HL-60 (cell line): ENCODE results near the gene PADI2.

ENCODE experiments used
- POLR2AphosphoS5 ChIP-seq: IDR thresholded peaks from 2 replicates; pipeline ENCODE4 v1.6.1; 2012; ENCODE audit warnings: low read depth
- TF ChIP-seq, protein P1 (sequence below): IDR thresholded peaks from one replicate; pipeline ENCODE4 v1.5.1; 2011; ENCODE audit warnings: low read length, control low read depth, inconsistent platforms; ENCODE audit not compliant: insufficient read depth
- TF ChIP-seq, protein P2 (sequence below): IDR thresholded peaks from 2 replicates; pipeline ENCODE4 v1.6.1; 2012; ENCODE audit warnings: low read depth; ENCODE audit not compliant: insufficient replicate concordance

GRCh38 chr1:17078991-17079868, 40.0 kb downstream of the PADI2 start:
- TF ChIP-seq, protein P1, sequence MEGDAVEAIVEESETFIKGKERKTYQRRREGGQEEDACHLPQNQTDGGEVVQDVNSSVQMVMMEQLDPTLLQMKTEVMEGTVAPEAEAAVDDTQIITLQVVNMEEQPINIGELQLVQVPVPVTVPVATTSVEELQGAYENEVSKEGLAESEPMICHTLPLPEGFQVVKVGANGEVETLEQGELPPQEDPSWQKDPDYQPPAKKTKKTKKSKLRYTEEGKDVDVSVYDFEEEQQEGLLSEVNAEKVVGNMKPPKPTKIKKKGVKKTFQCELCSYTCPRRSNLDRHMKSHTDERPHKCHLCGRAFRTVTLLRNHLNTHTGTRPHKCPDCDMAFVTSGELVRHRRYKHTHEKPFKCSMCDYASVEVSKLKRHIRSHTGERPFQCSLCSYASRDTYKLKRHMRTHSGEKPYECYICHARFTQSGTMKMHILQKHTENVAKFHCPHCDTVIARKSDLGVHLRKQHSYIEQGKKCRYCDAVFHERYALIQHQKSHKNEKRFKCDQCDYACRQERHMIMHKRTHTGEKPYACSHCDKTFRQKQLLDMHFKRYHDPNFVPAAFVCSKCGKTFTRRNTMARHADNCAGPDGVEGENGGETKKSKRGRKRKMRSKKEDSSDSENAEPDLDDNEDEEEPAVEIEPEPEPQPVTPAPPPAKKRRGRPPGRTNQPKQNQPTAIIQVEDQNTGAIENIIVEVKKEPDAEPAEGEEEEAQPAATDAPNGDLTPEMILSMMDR = no peak
- no peak for TF ChIP-seq POLR2AphosphoS5
- TF ChIP-seq, protein P2, sequence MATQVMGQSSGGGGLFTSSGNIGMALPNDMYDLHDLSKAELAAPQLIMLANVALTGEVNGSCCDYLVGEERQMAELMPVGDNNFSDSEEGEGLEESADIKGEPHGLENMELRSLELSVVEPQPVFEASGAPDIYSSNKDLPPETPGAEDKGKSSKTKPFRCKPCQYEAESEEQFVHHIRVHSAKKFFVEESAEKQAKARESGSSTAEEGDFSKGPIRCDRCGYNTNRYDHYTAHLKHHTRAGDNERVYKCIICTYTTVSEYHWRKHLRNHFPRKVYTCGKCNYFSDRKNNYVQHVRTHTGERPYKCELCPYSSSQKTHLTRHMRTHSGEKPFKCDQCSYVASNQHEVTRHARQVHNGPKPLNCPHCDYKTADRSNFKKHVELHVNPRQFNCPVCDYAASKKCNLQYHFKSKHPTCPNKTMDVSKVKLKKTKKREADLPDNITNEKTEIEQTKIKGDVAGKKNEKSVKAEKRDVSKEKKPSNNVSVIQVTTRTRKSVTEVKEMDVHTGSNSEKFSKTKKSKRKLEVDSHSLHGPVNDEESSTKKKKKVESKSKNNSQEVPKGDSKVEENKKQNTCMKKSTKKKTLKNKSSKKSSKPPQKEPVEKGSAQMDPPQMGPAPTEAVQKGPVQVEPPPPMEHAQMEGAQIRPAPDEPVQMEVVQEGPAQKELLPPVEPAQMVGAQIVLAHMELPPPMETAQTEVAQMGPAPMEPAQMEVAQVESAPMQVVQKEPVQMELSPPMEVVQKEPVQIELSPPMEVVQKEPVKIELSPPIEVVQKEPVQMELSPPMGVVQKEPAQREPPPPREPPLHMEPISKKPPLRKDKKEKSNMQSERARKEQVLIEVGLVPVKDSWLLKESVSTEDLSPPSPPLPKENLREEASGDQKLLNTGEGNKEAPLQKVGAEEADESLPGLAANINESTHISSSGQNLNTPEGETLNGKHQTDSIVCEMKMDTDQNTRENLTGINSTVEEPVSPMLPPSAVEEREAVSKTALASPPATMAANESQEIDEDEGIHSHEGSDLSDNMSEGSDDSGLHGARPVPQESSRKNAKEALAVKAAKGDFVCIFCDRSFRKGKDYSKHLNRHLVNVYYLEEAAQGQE = no peak
